ENCODE measurements around the gene KIAA1671.
"Not testable (repeated sequence)": the region's sequence is repeated elsewhere in the genome, so short reads cannot be mapped to it uniquely, and the experiment has no call there.

KIAA1671 gene

GRCh38 chr22:24951942-24952836 is at the start of gene KIAA1671:
Gene KIAA1671, plus strand, starts transcription at chr22:24952716. Its CDS starts 75,284 bp downstream, at chr22:25028000.
- H3K4me1 Mint-ChIP-seq = peaks cover 4% of the 10 kb centered on the region
- peak within 1 kb of the TSS; percentile 12 for H3K27ac Mint-ChIP-seq
- ATAC-seq (ENCODE audit: low read depth) (peak; percentile 91), DNase-seq (ENCODE audit: low spot score in 2 of 2) (peak; percentile 49 to 68)
- H3K9me3 Mint-ChIP-seq = no peaks in the 10 kb centered on the region
- peak within 1 kb of the TSS; percentile 76 for H3K4me3 Mint-ChIP-seq
- H3K27me3 Mint-ChIP-seq = peaks cover 36% of the 10 kb centered on the region
- H3K36me3 Mint-ChIP-seq = peaks cover 1% of the 10 kb centered on the region

- no peak for ATAC-seq (ENCODE audit: low read depth)
Observed at GRCh38 chr22:24905909-24906308, 46.6 kb upstream of the KIAA1671 start.

GRCh38 chr22:24907101-24907500 is 45.4 kb upstream of the KIAA1671 start:
- H3K9me3 Mint-ChIP-seq = peaks cover 14% of the 10 kb centered on the region
- H3K27ac Mint-ChIP-seq; H3K36me3 Mint-ChIP-seq; DNase-seq (ENCODE audit: low spot score in 2 of 2); H3K4me1 Mint-ChIP-seq; H3K27me3 Mint-ChIP-seq; ATAC-seq (ENCODE audit: low read depth); H3K4me3 Mint-ChIP-seq: not testable (repeated sequence)

More at GRCh38 chr22:24905909-24906308, 46.6 kb upstream of the KIAA1671 start:
- Mint-ChIP-seq H3K36me3 (peaks cover 7% of the 10 kb centered on the region), H3K27me3 (peaks cover 9% of the 10 kb centered on the region), H3K27ac (no peak overlapping the region), H3K4me1 (no peaks in the 10 kb centered on the region), H3K9me3 (peaks cover 14% of the 10 kb centered on the region), H3K4me3 (no peak overlapping the region)
- no peak for DNase-seq (ENCODE audit: low spot score in 2 of 2)

- H3K4me3 Mint-ChIP-seq = no peak overlapping the region
- DNase-seq (ENCODE audit: low spot score in 2 of 2) = no peak
- H3K9me3 Mint-ChIP-seq = peaks cover 3% of the 10 kb centered on the region
Observed at GRCh38 chr22:24920029-24920428, 32.5 kb upstream of the KIAA1671 start.

GRCh38 chr22:24925586-24926427 is 26.7 kb upstream of the KIAA1671 start:
- peaks cover 8% of the 10 kb centered on the region for H3K27me3 Mint-ChIP-seq

More at GRCh38 chr22:24920029-24920428, 32.5 kb upstream of the KIAA1671 start:
- no peaks in the 10 kb centered on the region for H3K4me1 Mint-ChIP-seq
- no peaks in the 10 kb centered on the region for H3K36me3 Mint-ChIP-seq
- H3K27me3 Mint-ChIP-seq = no peaks in the 10 kb centered on the region
- H3K27ac Mint-ChIP-seq = no peak overlapping the region
- no peak for ATAC-seq (ENCODE audit: low read depth)

GRCh38 chr22:24926428-24926725 is 26.1 kb upstream of the KIAA1671 start:
- H3K9me3 Mint-ChIP-seq = peaks cover 3% of the 10 kb centered on the region
- H3K27me3 Mint-ChIP-seq = peaks cover 8% of the 10 kb centered on the region
- H3K4me3 Mint-ChIP-seq = no peak overlapping the region
- H3K27ac Mint-ChIP-seq = no peak overlapping the region
- no peaks in the 10 kb centered on the region for H3K4me1 Mint-ChIP-seq
- DNase-seq (ENCODE audit: low spot score in 2 of 2) (no peak), ATAC-seq (ENCODE audit: low read depth) (no peak)
- no peaks in the 10 kb centered on the region for H3K36me3 Mint-ChIP-seq

More at GRCh38 chr22:24925586-24926427, 26.7 kb upstream of the KIAA1671 start:
- ATAC-seq (ENCODE audit: low read depth) = no peak
- Mint-ChIP-seq H3K4me3 (no peak overlapping the region), H3K4me1 (no peaks in the 10 kb centered on the region), H3K9me3 (peaks cover 3% of the 10 kb centered on the region), H3K27ac (no peak overlapping the region), H3K36me3 (no peaks in the 10 kb centered on the region)
- no peak for DNase-seq (ENCODE audit: low spot score in 2 of 2)

- Mint-ChIP-seq H3K4me1 (no peaks in the 10 kb centered on the region), H3K4me3 (no peak overlapping the region), H3K27ac (no peak overlapping the region), H3K9me3 (peaks cover 3% of the 10 kb centered on the region), H3K36me3 (no peaks in the 10 kb centered on the region), H3K27me3 (peaks cover 8% of the 10 kb centered on the region)
- no peak for DNase-seq (ENCODE audit: low spot score in 2 of 2)
- ATAC-seq (ENCODE audit: low read depth) = no peak
Observed at GRCh38 chr22:24926849-24927579, 25.5 kb upstream of the KIAA1671 start.

- DNase-seq (ENCODE audit: low spot score in 2 of 2) (no peak), ATAC-seq (ENCODE audit: low read depth) (no peak)
- Mint-ChIP-seq H3K4me3 (no peak overlapping the region), H3K9me3 (peaks cover 3% of the 10 kb centered on the region), H3K27me3 (peaks cover 8% of the 10 kb centered on the region), H3K27ac (no peak overlapping the region), H3K36me3 (no peaks in the 10 kb centered on the region), H3K4me1 (no peaks in the 10 kb centered on the region)
Observed at GRCh38 chr22:24928322-24928721, 24.2 kb upstream of the KIAA1671 start.

GRCh38 chr22:24930678-24931077 is 21.8 kb upstream of the KIAA1671 start:
- Mint-ChIP-seq H3K27me3 (peaks cover 8% of the 10 kb centered on the region), H3K9me3 (peaks cover 3% of the 10 kb centered on the region), H3K36me3 (no peaks in the 10 kb centered on the region), H3K4me3 (no peak overlapping the region), H3K27ac (no peak overlapping the region), H3K4me1 (no peaks in the 10 kb centered on the region)
- DNase-seq (ENCODE audit: low spot score in 2 of 2) (no peak), ATAC-seq (ENCODE audit: low read depth) (no peak)

- DNase-seq (ENCODE audit: low spot score in 2 of 2) (no peak), ATAC-seq (ENCODE audit: low read depth) (no peak)
- Mint-ChIP-seq H3K9me3 (no peaks in the 10 kb centered on the region), H3K4me3 (no peak overlapping the region), H3K27me3 (no peaks in the 10 kb centered on the region), H3K36me3 (no peaks in the 10 kb centered on the region), H3K4me1 (no peaks in the 10 kb centered on the region), H3K27ac (no peak overlapping the region)
Observed at GRCh38 chr22:24935771-24936483, 16.6 kb upstream of the KIAA1671 start.

- H3K36me3 Mint-ChIP-seq = no peaks in the 10 kb centered on the region
- no peak overlapping the region for H3K27ac Mint-ChIP-seq
- no peaks in the 10 kb centered on the region for H3K9me3 Mint-ChIP-seq
- no peaks in the 10 kb centered on the region for H3K27me3 Mint-ChIP-seq
- no peaks in the 10 kb centered on the region for H3K4me1 Mint-ChIP-seq
- H3K4me3 Mint-ChIP-seq = no peak overlapping the region
- ATAC-seq (ENCODE audit: low read depth) (no peak), DNase-seq (ENCODE audit: low spot score in 2 of 2) (no peak)
Observed at GRCh38 chr22:24937114-24937513, 15.4 kb upstream of the KIAA1671 start.

GRCh38 chr22:24938741-24939341 is 13.7 kb upstream of the KIAA1671 start:
- Mint-ChIP-seq H3K4me1 (no peaks in the 10 kb centered on the region), H3K9me3 (no peaks in the 10 kb centered on the region), H3K27me3 (peaks cover 3% of the 10 kb centered on the region), H3K4me3 (no peak overlapping the region), H3K36me3 (no peaks in the 10 kb centered on the region), H3K27ac (no peak overlapping the region)
- no peak for ATAC-seq (ENCODE audit: low read depth)
- DNase-seq (ENCODE audit: low spot score in 2 of 2) = peak; percentile 12 to 17

GRCh38 chr22:24942301-24942700 is 10.2 kb upstream of the KIAA1671 start:
- Mint-ChIP-seq H3K36me3 (no peaks in the 10 kb centered on the region), H3K4me1 (peaks cover 2% of the 10 kb centered on the region), H3K4me3 (no peak overlapping the region), H3K27me3 (peaks cover 11% of the 10 kb centered on the region), H3K9me3 (no peaks in the 10 kb centered on the region), H3K27ac (no peak overlapping the region)
- ATAC-seq (ENCODE audit: low read depth) (no peak), DNase-seq (ENCODE audit: low spot score in 2 of 2) (no peak)

Measured in memory B cell (primary cell).